ENCODE measurements around the gene SP140.
"Not testable (repeated sequence)": the region's sequence is repeated elsewhere in the genome, so short reads cannot be mapped to it uniquely, and the experiment has no call there.

SP140 gene

DNA sequence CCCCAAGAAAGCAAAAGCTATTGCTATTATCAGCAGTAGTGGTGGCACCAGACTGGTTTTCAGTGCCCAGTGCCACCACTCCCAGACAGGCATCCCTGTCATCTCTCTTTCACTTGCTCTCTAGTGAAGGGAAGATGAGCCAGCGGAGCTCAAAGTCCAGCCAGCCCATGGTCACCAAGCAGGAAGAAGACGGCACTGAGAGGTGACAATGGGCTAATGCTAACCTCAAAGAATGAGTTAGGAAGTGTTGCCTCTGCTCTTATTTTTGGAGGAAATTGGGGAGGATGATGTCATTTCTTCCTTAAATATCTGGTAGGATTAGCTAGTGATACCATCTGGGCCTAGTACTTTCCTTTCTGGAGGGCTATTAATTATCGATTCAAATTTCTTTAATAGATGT, 1.7 kb downstream of the SP140 start:
- DNase-seq, result no peak

- no peak for DNase-seq
These were observed 4.6 kb downstream of the SP140 start for GRCh38 chr2:230230087-230230486.

DNA sequence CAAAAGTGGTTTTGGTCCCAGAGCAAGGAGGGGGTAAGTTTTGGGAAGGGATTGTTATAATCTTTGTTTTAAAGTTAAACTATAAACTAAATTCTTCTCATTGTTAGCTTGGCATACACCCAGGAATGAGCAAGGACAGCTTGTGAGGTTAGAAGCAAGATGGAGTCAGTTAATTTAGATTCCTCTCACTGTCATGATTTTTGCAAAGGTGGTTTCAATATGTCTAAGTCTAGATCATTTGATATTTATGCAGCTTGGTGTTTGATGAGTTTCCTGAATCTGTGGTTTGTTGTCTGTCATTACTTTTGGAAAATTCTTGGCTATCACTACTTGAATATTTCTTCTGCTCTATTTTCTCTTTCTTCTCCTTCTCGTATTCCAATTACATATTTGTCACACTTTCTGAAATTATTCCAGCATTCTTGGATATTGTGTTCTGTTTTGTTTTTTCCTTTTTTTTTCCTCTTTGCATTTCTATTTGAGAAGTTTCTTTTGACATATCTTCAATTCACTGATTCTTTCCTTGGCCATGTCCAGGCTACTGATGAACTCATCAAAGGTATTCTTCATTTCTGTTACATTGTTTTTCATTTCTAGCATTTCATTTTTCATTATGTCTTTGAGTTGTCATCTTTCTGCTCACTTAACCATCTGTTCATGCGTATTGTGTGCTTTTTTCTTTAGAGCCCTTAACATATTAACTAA, 5.1 kb downstream of the SP140 start:
- DNase-seq, result no peak

DNA sequence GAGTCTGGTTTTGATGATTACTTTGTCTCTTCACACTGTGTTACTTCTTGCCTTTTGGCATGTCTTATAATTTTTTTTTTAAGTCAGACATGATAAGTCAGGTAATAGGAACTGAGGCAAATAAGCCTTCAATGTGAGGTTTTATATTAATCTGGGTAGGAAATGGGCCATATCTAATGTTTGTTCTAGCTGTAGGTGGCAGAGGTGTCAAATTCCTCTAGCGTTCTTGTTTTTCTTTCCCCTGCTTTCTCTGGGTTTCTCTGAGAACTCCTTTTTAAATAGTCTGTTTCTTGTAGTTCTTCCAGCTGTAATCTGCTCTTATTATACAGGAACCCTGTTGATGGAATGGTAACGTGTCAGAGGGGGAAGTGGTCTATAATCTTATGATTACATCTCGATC, 5.7 kb downstream of the SP140 start:
- no peak for DNase-seq

DNA sequence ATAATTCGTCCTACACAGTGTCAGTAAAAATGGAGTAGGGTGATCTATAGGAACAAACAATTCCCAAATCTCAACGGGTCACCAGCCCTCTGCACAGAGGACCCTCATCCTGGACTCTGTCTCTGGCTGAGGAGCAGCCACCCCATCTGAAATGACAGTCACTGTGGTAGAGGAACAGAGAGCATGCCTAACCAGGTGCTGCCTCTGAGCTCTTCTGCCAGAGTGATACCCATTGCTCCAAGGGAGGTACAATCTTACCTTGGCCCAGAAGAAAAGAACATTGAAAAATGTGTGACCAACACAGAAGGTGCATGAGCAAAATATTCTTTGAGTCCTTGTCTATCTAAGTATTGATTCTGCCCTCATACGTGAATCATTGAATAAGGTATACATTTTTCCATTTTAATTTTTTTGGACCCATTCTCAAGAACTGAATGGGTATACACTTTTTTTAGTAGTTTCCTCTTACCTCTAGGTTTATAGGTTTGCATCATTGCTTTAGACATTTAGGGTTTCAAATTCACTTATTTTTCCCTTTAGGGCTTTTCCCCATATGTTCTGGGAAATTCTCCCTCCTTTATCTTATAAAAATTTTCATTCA, 8.7 kb downstream of the SP140 start:
- no peak for DNase-seq

DNA sequence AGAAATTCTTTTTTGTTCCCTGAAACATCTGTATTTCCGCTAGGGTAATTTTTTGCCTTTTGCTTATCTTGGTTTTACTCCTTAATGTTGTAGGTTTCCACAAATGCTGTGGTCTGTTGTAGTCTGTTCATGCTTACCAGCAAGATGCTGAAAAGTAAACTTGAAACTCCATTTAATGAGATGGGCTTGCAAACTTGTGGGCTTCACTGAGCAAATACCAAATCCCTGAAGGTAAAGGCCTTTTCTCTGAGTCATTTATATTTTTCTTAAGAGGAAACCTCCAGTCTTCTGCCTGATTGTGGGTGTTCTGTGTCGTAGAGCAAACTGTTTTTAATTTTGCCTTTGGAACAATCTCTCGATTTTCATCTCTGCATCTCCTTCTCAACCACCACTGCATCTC, 9.3 kb downstream of the SP140 start:
- no peak for DNase-seq

GRCh38 chr2:230244211-230244610, 18.7 kb downstream of the SP140 start:
- DNase-seq, result no peak

DNA sequence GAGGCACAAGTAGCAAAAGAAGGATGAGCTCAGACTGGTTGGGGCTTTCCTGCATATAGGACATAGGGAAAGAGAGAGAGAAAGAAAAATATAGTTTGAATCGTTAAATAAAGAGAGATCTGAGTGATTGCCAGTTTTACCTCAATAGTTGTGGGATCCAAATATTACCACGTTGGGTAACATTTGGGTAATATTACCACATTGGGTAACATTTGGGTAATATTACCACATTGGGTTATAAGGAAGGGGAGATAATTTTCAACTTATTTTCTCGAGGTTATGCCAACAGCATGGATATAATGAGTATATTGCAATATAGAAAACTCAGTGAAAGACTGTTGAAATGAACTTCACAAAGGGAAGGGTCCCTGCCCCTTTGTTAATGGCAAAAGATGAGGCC, 20.7 kb downstream of the SP140 start:
- DNase-seq, result no peak

GRCh38 chr2:230250231-230250630, 24.7 kb downstream of the SP140 start:
- no peak for DNase-seq

- peak; percentile 45 for DNase-seq
These were observed 28.8 kb downstream of the SP140 start for GRCh38 chr2:230254152-230254881.

- DNase-seq, result no peak
These were observed 31.3 kb downstream of the SP140 start for GRCh38 chr2:230256733-230257332.

GRCh38 chr2:230258483-230258882, 32.9 kb downstream of the SP140 start:
- DNase-seq, result no peak

DNA sequence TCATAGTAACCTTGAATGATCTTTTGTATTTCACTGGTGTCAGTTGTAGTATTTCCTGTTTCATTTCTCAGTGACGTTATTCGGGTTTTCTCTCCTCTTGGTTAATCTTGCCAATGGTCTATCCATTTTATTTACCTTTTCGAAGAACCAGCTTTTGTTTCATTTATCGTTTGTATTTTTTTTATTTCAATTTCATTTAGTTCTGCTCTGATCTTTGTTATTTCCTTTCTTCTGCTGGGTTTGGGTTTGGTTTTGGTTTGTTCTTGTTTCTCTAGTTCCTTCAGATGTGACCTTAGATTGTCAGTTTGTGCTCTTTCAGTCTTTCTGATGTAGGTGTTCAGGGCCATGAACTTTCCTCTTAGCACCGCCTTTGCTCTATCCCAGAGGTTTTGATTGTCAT, 36.7 kb downstream of the SP140 start:
- DNase-seq, result no peak

DNA sequence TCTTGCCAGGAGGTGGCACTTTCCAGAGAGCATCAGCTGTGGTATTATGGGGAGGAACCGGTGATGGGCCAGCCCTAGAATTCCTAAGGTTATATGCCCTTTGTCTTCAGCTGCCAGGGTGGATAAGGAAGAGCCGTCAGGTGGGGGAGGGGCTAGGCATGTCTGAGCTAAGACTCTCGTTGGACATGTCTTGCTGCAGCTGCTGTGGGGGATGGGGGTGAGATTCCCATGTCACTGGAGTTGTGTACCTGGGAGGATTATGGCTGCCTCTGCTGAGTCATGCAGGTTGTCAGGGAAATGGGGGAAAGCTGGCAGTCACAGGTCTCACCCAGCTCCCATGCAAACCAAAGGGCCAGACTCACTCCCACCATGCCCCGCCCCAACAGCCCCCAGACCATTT, 39.4 kb downstream of the SP140 start:
- not testable (repeated sequence) for DNase-seq

DNA sequence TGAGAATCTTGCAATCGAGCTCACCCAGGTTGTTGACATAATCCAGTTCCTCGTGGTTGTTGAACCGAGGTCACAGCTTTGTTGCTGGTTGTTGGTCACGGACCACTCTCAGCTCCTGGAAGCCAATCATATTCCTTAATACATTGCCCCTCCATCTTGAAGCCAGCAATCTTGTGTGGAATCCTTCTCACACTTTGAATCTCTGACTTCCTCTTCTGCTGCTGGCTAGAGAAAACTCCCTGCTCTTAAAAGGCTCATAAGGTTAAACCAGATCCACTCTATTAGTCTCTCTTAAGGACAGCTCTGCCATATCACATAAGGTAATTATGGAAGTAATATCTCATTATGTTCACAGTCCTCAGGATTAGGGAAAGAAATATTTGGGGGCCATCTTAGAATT, 41.1 kb downstream of the SP140 start:
- DNase-seq, result no peak

DNA sequence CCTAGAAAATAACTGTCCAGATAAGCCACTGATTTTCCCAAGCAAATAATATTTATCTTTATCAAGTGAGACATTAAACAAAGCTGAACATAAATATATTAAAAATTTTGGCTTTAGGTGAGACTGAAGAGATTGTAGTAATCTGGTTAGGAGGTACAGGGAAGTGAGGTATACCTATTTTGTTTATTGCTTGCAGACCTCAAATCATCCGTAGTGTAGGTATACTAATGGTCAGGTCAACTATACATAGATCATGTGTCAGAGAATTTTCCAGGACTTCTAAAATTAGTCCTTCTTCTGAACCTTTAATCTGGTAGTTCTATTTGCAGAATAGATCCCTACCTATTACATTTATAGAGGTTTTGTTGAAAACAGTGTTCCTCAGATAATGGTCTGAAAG, 41.5 kb downstream of the SP140 start:
- no peak for DNase-seq

DNA sequence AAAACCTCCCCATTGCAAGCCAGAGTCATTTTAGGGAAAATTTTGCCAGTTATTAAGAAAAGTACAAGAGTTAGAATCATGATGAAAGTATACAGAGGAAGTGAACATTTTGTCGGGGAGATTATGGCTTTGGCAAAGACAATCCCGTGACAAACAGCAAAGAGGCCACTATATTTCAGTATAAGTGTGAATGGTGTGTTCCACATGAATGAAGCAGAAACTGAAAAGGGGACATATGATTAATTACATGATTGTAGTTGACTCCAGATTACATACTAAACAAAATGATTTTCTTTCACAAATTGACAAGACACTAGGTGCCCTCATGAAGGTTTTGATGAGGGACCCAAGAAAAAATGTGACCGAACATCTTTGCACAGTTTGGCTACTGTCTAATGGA, 42.0 kb downstream of the SP140 start:
- DNase-seq, result no peak

DNA sequence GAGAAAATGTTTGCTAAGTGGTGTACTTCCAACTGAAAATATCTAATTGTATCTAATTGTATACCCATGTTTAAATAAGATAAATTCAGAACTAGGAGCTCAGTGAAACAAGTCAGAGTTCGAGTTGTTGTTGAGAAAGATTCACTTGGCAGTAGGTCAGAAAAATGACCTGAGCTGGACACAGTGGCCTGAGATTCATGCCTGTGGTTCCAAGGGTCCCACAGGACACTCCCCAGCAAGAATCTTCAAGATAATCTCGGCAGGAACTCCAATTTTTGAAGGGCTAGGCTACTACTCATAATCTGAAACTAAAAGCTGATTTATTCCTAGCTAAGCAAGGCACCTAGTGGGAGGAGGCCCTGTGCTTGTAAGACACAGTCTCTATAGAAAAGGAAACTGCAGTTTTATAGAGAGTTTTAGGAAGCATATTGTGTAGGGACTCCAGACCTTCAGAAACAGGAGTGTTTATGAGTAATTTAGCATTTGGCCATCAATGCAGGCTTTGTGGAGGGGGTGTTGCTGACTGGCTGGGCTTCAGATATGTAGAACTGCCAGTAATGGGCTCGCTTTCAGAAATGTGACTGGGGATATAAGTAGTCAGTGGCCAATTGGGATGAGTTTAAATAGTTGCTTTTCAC, 43.2 kb downstream of the SP140 start:
- no peak for DNase-seq

DNA sequence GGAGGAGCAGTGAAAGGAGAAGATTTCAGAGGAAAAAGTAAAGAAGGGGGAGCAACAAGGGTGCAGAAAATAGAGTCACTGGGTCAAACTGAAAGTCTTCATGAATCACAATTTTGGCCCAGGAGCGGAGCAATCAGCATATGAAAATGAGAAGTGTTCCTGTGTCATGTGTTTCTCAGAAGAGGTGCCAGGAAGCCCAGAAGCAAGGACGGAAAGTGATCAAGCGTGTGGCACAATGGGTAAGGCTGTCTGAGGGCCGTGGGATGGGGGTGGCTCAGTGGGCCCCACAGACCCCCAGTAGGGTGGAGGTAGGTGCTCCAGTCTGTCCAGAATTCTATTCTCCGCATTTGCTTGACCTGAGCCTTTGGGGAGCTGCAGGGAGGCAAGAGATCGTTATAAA, 44.2 kb downstream of the SP140 start:
- no peak for DNase-seq

GRCh38 chr2:230282936-230283335, 57.4 kb downstream of the SP140 start:
- no peak for DNase-seq

GRCh38 chr2:230286048-230286447, 60.5 kb downstream of the SP140 start:
- DNase-seq, result no peak

DNA sequence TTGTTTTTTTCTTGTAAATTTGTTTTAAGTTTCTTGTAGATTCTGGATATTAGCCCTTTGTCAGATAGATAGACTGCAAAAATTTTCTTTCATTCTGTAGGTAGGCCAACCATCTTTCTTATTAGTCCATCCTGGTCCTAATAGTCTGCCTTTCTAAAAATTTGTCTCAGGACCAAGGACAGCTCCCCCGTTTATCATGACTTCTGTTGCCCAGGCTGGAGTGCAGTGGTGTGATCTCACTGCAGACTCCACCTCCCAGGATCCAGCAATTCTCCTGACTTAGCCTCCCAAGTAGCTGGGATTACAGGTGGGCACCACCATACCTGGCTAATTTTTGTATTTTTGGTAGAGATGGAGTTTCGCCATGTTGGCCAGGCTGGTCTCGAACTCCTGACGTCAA, 63.8 kb downstream of the SP140 start:
- DNase-seq, result not testable (repeated sequence)

- no peak for DNase-seq
These were observed 69.7 kb downstream of the SP140 start for GRCh38 chr2:230295192-230295591.

All from activated naive CD4-positive, alpha-beta T cell treated with Interleukin-2 at 50 U/mL for 16 hours (primary cell).